ENCODE results near the gene REEP1.
A peak's percentile ranks its signal among the peaks of the same experiment; 100 is the strongest.

Gene REEP1

DNA sequence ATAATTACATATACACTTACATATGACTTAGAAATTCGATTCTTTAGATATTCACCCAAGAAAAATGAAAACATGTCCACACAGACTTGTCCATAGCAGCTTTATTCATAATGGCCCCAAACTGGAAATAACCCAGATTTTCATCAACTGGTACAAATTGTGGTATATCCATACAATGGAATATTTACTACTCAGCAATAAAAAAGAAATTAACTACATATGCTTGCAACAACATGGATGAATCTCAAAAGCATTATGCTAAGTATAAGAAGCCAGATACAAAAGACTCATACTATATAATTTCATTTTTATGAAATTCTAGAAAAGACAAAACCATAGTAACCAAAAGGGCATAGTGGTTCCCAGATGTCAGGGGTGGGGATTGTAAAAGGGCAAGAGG is 5.1 kb upstream of the REEP1 start:
- Histone ChIP-seq H3K36me3 (ENCODE audit: insufficient read depth, low read depth, low read length) (no peaks in the 10 kb centered on the region), H3K27me3 (ENCODE audit: insufficient read depth, low read length) (peaks cover 43% of the 10 kb centered on the region), H3K9ac (ENCODE audit: low read depth, low read length) (no peak overlapping the region), H3K9me3 (ENCODE audit: insufficient read depth, low read depth, low read length) (no peaks in the 10 kb centered on the region), H3K27ac (ENCODE audit: low read length) (no peak overlapping the region), H3K4me3 (ENCODE audit: low read length) (no peak overlapping the region), H3K4me1 (ENCODE audit: insufficient read depth, low read length) (no peaks in the 10 kb centered on the region)

DNA sequence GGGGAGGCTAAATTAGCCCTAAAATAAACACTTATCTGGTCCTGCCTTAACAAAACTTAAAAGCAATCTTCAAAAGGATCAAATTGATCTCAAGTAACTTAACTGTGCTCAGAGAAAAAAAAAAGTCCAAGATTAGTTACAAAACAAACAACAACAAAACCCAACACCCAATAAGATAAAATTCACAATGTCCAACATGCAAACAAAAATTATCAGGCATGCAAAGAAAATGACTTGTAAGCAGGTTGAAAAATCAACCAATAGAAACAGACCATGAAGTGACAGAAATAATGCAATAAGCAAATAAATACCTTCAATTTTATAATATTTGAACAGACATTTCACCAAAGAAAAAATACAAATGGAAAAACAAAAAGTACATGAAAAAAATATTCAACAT is 4.0 kb upstream of the REEP1 start:
- H3K27me3 ChIP-seq (ENCODE audit: insufficient read depth, low read length) = peaks cover 50% of the 10 kb centered on the region

DNA sequence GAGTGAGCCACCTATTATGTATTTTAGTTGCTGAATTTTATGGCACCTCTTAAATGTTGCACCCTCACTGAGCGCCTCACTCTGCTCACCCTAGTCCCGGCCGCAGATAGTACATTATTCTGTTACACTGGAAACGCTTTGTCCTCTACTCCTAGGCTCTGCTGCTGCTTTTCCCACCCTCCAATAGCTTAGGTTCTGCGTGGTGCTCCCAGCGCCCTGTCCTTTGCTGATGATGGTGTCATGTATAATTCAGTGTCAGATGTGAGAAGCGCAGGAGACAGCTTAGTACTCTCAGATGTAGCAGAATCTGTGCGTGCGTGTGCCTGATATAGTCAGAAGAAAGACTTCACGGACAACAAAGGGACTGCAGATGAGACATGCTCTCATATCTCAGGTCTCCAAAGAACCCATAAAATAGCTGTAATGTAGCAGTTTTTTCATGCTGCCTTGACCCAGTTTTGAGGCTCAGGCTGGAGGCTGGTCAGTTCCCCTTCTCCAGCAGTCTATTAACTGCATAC is 1.4 kb upstream of the REEP1 start:
- Histone ChIP-seq H3K36me3 (ENCODE audit: insufficient read depth, low read depth, low read length) (no peaks in the 10 kb centered on the region), H3K9ac (ENCODE audit: low read depth, low read length) (no peak overlapping the region), H3K9me3 (ENCODE audit: insufficient read depth, low read depth, low read length) (no peaks in the 10 kb centered on the region), H3K4me1 (ENCODE audit: insufficient read depth, low read length) (no peaks in the 10 kb centered on the region; the same call in 1 of the 2 replicates), H3K27ac (ENCODE audit: low read length) (no peak overlapping the region), H3K4me3 (ENCODE audit: low read length) (no peak overlapping the region), H3K27me3 (ENCODE audit: insufficient read depth, low read length) (peaks cover 73% of the 10 kb centered on the region)

More for the DNA sequence above, 4.0 kb upstream of the REEP1 start:
- Histone ChIP-seq H3K36me3 (ENCODE audit: insufficient read depth, low read depth, low read length) (no peaks in the 10 kb centered on the region), H3K27ac (ENCODE audit: low read length) (no peak overlapping the region), H3K4me3 (ENCODE audit: low read length) (no peak overlapping the region), H3K9ac (ENCODE audit: low read depth, low read length) (no peak overlapping the region), H3K9me3 (ENCODE audit: insufficient read depth, low read depth, low read length) (no peaks in the 10 kb centered on the region), H3K4me1 (ENCODE audit: insufficient read depth, low read length) (no peaks in the 10 kb centered on the region; the same call in 1 of the 2 replicates)

DNA sequence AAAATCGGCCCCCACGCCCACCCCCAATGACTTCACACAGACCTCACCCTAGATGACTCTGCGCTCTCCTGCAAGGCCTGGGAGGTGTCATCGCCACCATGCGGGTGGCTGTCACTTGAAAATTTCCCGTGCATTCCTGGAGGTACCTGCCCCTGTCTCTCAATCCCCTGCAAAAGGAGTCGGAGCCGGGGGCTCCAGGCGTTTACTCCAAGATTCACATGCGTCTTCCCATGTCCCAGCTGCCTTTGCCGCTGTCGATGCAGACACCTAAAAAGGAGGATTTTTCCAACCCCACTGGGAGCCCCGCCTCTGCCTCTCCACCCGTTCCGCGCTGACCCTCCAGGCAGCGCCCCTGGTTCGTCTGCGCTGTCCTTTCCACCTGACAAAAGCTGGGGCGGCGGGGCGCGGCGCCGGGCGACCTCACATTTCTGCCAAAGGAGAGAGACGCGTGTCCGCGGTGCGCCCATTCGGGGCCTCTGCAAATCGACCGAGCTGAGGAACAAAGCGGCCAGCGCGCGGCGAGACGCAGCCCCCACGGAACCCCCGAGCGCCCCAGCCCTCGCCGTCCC is 667 bp downstream of the REEP1 start:
- peaks cover 85% of the 10 kb centered on the region for H3K27me3 ChIP-seq (ENCODE audit: insufficient read depth, low read length)
- no peaks in the 10 kb centered on the region for H3K9me3 ChIP-seq (ENCODE audit: insufficient read depth, low read depth, low read length)
- H3K36me3 ChIP-seq (ENCODE audit: insufficient read depth, low read depth, low read length) = no peaks in the 10 kb centered on the region
- H3K9ac ChIP-seq (ENCODE audit: low read depth, low read length) = no peak overlapping the region
- no peak overlapping the region for H3K27ac ChIP-seq (ENCODE audit: low read length)
- H3K4me1 ChIP-seq (ENCODE audit: insufficient read depth, low read length) = no peaks in the 10 kb centered on the region; the same call in 1 of the 2 replicates
- peak overlapping the region; percentile 73 for H3K4me3 ChIP-seq (ENCODE audit: low read length)

DNA sequence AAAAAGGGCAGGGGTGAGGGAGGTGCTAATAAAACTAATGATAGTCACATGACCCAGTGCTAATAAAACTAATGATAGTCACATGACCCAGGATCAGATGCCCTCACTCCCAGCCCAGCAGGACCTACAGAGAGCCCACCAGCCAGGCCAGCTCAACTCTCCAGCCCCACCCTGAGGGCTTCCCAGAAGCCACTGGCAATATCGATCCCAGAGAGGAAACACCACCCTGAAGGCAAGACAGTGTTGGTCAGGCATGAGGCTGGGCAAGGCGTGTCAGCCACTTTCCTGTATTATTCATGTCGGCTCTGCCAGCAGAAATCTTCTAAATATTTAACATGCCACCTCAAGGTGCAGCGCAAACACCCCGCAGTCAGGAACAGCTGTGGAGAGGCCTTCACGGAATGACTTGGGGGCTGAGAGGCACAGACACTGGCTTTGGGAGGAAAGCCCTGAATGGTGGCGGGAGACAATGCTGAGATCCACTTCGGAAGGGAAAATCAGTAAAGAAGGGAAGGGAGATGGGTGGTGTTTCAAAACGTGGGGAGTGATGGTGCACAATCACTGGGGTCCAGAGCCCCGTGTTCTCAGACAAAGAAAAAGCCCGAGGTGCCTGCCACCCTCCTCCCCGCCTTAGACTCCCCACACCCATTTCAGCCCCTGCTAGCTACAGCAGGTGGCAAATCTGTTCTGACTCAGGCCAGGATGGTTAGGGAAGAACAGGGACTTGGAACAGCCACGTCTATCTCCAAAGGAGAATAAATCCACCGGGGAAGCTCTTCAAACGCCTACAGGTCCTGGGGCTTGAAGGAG is 1.4 kb downstream of the REEP1 start:
- Histone ChIP-seq H3K27ac (ENCODE audit: low read length) (no peak overlapping the region), H3K9ac (ENCODE audit: low read depth, low read length) (no peak overlapping the region), H3K4me1 (ENCODE audit: insufficient read depth, low read length) (no peaks in the 10 kb centered on the region; the same call in 1 of the 2 replicates), H3K36me3 (ENCODE audit: insufficient read depth, low read depth, low read length) (no peaks in the 10 kb centered on the region), H3K9me3 (ENCODE audit: insufficient read depth, low read depth, low read length) (no peaks in the 10 kb centered on the region), H3K27me3 (ENCODE audit: insufficient read depth, low read length) (peaks cover 78% of the 10 kb centered on the region), H3K4me3 (ENCODE audit: low read length) (peak overlapping the region; percentile 73; the same call in 1 of the 2 replicates)

DNA sequence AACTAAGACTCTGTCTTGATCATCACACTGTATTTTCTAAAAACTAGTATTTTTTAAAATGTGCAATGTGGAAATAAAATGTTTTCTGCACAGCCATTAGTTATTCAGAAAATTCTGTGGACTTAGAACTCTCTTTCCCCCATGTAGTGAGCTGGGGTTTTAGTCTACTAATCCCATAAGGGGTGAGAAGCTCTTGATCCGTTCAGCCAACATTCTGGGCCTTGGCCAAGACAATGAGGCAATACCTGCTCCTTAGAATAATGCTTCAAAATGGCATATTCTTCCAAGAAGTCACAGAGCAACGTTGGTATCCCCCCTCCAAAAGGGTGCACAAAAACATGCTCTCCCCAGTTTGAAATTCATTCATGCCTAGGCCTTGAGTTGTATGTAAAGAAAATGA is 4.0 kb downstream of the REEP1 start:
- H3K4me1 ChIP-seq (ENCODE audit: insufficient read depth, low read length) = no peaks in the 10 kb centered on the region; the same call in 1 of the 2 replicates
- no peaks in the 10 kb centered on the region for H3K36me3 ChIP-seq (ENCODE audit: insufficient read depth, low read depth, low read length)
- H3K27me3 ChIP-seq (ENCODE audit: insufficient read depth, low read length) = peaks cover 51% of the 10 kb centered on the region

DNA sequence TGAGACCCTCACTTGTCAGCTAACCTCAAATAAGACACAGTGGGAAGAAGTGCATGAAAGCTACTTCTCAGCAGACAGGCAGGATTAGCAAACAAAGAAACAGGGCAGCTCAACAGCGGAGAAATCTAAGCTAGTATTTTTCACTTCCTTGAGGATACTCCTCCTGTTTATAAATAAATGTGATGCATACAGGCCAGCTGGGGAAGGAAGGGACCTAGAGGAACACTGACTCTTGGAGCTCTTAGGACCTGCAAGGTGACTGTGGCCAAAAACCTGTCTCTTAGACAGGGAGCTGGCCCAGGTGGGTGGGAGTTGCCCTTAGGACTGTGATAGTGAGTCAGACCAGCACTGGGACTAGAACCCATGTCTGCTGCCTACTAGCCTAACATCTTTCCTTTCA is 4.8 kb downstream of the REEP1 start:
- H3K4me3 ChIP-seq (ENCODE audit: low read length) = no peak overlapping the region
- no peak overlapping the region for H3K27ac ChIP-seq (ENCODE audit: low read length)
- H3K9me3 ChIP-seq (ENCODE audit: insufficient read depth, low read depth, low read length) = no peaks in the 10 kb centered on the region
- no peaks in the 10 kb centered on the region for H3K36me3 ChIP-seq (ENCODE audit: insufficient read depth, low read depth, low read length)
- H3K4me1 ChIP-seq (ENCODE audit: insufficient read depth, low read length) = no peaks in the 10 kb centered on the region; the same call in 1 of the 2 replicates
- no peak overlapping the region for H3K9ac ChIP-seq (ENCODE audit: low read depth, low read length)
- peaks cover 44% of the 10 kb centered on the region for H3K27me3 ChIP-seq (ENCODE audit: insufficient read depth, low read length)

More for the DNA sequence above, 4.0 kb downstream of the REEP1 start:
- no peaks in the 10 kb centered on the region for H3K9me3 ChIP-seq (ENCODE audit: insufficient read depth, low read depth, low read length)
- no peak overlapping the region for H3K4me3 ChIP-seq (ENCODE audit: low read length)
- H3K9ac ChIP-seq (ENCODE audit: low read depth, low read length) = no peak overlapping the region
- no peak overlapping the region for H3K27ac ChIP-seq (ENCODE audit: low read length)

DNA sequence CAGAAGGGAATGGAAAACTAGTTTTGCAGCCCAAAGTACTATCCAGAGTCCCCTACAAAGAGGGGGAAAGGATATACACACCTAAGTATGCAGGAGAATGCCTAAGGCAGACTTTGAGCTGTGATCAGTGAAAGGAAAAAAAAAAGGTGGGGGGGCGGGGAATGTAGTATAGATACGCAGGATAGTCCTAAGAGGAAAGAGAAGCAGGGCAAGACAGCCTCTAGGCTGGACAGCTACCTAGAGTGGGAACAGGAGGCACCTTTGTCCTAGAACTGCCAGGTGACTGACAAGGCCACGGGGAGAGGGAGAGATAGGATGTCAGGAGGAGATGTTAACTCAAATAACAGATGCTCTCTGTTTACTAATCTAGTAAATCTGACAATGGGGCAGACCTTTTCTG is 6.0 kb downstream of the REEP1 start:
- Histone ChIP-seq H3K4me1 (ENCODE audit: insufficient read depth, low read length) (no peaks in the 10 kb centered on the region; the same call in 1 of the 2 replicates), H3K27ac (ENCODE audit: low read length) (no peak overlapping the region), H3K9me3 (ENCODE audit: insufficient read depth, low read depth, low read length) (no peaks in the 10 kb centered on the region), H3K9ac (ENCODE audit: low read depth, low read length) (no peak overlapping the region), H3K36me3 (ENCODE audit: insufficient read depth, low read depth, low read length) (no peaks in the 10 kb centered on the region), H3K4me3 (ENCODE audit: low read length) (no peak overlapping the region), H3K27me3 (ENCODE audit: insufficient read depth, low read length) (peaks cover 36% of the 10 kb centered on the region)

DNA sequence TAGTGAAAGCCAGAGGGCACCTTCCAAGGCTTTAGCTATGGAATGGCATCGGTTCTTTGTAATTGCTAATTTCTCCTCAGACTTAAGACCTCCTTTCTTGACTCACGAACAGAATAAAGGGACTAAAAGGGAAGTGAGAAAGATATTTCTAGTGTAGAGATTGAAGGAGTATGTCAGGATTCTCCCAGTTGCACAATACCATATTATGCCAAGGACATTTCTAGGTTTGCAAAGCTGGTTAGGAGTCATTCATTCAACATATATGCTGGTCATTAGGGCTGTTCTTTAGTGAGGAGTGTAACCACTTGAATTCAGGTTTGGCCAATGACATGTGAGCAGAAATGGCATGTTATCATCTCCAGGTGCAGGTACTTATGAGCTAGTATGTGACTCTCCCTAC is 7.4 kb downstream of the REEP1 start:
- no peak overlapping the region for H3K27ac ChIP-seq (ENCODE audit: low read length)
- no peaks in the 10 kb centered on the region for H3K36me3 ChIP-seq (ENCODE audit: insufficient read depth, low read depth, low read length)
- H3K27me3 ChIP-seq (ENCODE audit: insufficient read depth, low read length) = peaks cover 22% of the 10 kb centered on the region
- H3K4me3 ChIP-seq (ENCODE audit: low read length) = no peak overlapping the region
- H3K4me1 ChIP-seq (ENCODE audit: insufficient read depth, low read length) = no peaks in the 10 kb centered on the region
- H3K9ac ChIP-seq (ENCODE audit: low read depth, low read length) = no peak overlapping the region
- no peaks in the 10 kb centered on the region for H3K9me3 ChIP-seq (ENCODE audit: insufficient read depth, low read depth, low read length)

DNA sequence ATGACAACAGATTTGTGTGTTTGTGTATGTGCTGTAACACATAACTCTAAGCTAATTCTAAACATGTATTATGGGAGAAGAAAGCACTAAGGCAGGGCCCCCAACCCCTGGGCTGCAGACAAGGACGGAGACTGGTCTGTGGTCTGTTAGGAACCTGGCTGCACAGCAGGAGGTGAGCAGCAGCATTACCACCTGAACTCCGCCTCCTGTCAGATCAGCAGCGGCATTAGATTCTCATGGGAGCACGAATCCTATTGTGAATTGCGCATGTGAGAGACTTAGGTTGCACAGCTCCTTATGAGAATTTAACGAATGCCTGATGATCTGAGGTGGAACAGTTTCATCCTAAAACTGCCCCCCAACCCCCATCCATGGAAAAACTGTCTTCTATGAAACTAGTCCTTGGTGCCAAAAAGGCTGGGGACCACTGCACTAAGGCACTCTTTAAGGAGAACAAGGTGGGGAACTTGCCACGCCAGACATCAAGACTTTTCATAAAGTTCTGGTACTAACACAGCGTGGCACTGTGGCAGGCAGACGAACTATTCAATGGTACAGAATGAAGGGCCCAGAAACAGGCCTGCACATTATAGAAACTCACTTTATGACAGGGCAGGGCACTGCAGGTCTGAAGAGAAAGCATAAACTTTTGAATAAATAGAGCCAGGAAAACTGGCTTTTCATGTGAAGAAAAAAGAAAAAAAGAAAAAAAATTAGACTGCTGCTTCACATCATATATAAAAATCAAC is 14.0 kb downstream of the REEP1 start:
- Histone ChIP-seq H3K27ac (ENCODE audit: low read length) (no peak overlapping the region), H3K4me3 (ENCODE audit: low read length) (no peak overlapping the region), H3K27me3 (ENCODE audit: insufficient read depth, low read length) (0 out of 2 replicates have a peak, but pooled peaks cover 9% of the 10 kb centered on the region), H3K9me3 (ENCODE audit: insufficient read depth, low read depth, low read length) (no peaks in the 10 kb centered on the region), H3K4me1 (ENCODE audit: insufficient read depth, low read length) (no peaks in the 10 kb centered on the region), H3K36me3 (ENCODE audit: insufficient read depth, low read depth, low read length) (no peaks in the 10 kb centered on the region), H3K9ac (ENCODE audit: low read depth, low read length) (no peak overlapping the region)

DNA sequence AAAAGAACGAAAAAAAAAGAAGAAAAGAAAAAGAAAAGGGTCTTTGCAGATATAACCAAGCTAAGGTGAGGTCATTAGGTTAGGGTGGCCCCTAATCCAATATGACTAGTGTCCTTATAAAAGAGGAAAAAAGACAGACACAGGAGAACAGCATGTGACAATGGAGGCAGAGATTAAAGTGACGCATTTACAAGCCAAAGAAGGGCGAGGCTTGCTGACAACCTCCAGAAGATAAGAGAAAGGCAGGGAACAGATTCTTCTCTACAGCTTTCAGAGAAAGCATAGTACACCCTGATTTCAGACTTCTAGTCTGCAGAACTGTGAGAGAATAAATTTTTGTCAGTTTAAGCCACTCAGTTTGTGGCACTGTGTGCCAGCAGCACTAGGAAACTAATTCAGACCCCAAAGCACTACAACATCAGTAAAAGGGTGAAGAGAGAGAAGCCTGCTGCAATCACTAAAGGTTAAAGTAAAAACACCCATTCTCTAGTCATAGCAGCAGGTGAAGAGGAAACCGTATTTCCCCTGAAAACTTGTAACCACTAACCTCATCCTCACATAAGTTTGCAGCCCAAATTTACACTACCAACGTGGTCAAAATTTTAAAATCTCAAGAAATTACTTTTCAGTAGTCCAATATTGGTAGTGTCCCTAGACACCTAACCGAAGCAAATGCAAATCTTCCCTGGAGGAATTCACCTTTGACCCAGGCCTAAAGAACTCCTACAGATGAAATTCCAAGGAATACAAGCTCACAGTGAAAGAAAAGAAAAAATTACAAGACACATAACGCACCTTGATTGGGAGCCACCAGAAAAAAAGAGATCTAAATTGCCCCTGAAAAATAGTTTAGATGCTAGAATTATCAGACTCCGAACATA is 17.5 kb downstream of the REEP1 start:
- no peak overlapping the region for H3K27ac ChIP-seq (ENCODE audit: low read length)
- no peaks in the 10 kb centered on the region for H3K4me1 ChIP-seq (ENCODE audit: insufficient read depth, low read length)
- H3K36me3 ChIP-seq (ENCODE audit: insufficient read depth, low read depth, low read length) = no peaks in the 10 kb centered on the region
- 0 out of 2 replicates have a peak, but pooled peaks cover 9% of the 10 kb centered on the region for H3K27me3 ChIP-seq (ENCODE audit: insufficient read depth, low read length)
- H3K9me3 ChIP-seq (ENCODE audit: insufficient read depth, low read depth, low read length) = no peaks in the 10 kb centered on the region
- H3K9ac ChIP-seq (ENCODE audit: low read depth, low read length) = no peak overlapping the region
- no peak overlapping the region for H3K4me3 ChIP-seq (ENCODE audit: low read length)

Data from iPS-20b (cell line).